OCI-LY7 (cell line): ENCODE results near the gene ACSL4.
"Not testable (repeated sequence)": the region's sequence is repeated elsewhere in the genome, so short reads cannot be mapped to it uniquely, and the experiment has no call there.

Experiments
- EZH2phosphoT487 ChIP-seq: fragments of 200-600 bp; sonication (generic); IDR thresholded peaks from 2 replicates; pipeline ENCODE4 v1.6.1; 2018; ENCODE audit warnings: low read depth, borderline replicate concordance, mild to moderate bottlenecking, mixed run types, antibody characterized with exemption, low read length, moderate library complexity, mixed read lengths
- TF ChIP-seq, protein P1 (sequence below): fragments of 200-600 bp; sonication (generic); conservative IDR thresholded peaks from 2 replicates; pipeline ENCODE4 v1.5.1; 2014; ENCODE audit warnings: mild to moderate bottlenecking, antibody characterized with exemption, low read length, moderate library complexity, mixed read lengths

GRCh38 chrX:109724971-109725370 lies 8.1 kb downstream of the ACSL4 start:
- TF ChIP-seq, protein P1, sequence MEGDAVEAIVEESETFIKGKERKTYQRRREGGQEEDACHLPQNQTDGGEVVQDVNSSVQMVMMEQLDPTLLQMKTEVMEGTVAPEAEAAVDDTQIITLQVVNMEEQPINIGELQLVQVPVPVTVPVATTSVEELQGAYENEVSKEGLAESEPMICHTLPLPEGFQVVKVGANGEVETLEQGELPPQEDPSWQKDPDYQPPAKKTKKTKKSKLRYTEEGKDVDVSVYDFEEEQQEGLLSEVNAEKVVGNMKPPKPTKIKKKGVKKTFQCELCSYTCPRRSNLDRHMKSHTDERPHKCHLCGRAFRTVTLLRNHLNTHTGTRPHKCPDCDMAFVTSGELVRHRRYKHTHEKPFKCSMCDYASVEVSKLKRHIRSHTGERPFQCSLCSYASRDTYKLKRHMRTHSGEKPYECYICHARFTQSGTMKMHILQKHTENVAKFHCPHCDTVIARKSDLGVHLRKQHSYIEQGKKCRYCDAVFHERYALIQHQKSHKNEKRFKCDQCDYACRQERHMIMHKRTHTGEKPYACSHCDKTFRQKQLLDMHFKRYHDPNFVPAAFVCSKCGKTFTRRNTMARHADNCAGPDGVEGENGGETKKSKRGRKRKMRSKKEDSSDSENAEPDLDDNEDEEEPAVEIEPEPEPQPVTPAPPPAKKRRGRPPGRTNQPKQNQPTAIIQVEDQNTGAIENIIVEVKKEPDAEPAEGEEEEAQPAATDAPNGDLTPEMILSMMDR = not testable (repeated sequence)
- not testable (repeated sequence) for TF ChIP-seq EZH2phosphoT487
